ENCODE data around the gene CACNB2.
"Not testable (repeated sequence)": the region's sequence is repeated elsewhere in the genome, so short reads cannot be mapped to it uniquely, and the experiment has no call there.

The CACNB2 gene

DNA sequence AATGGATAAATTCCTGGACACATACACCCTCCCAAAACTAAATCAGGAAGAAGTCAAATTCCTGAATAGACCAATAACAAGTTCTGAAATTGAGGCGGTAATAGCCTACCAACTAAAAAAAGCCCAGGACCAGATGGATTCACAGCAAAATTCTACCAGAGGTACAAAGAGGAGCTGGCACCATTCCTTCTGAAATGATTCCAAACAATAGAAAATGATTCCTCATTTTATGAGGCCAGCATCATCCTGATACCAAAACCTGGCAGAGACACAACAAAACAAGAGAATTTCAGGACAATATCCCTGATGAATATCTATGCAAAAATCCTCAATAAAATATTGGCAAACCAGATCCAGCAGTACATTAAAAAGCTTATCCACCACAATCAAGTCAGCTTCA lies 450.9 kb downstream of the CACNB2 start:
- not testable (repeated sequence) for DNase-seq

All from COR-L47 (cell line).